ENCODE data around the gene TMEM161A. TPM values are rescaled to one million over a fixed set of nuclear protein-coding genes. Genes with fewer than 3 reads are reported as not detected.

Gene TMEM161A
- total and polyA plus RNA-seq, 7 donors, result 3.0 to 28.0 (median 15.6) TPM

- no peak for TF ChIP-seq EP300 (IDR thresholded peaks at IDR 0.05)
- TF ChIP-seq POLR2A (IDR thresholded peaks at IDR 0.05), result no peak
- no peak for TF ChIP-seq POLR2AphosphoS5 (IDR thresholded peaks at IDR 0.05)
- TF ChIP-seq CTCF (IDR thresholded peaks at IDR 0.05), result no peak
- peaks cover 0 to 28% (median 3%) of the 10 kb centered on the region in 4 donors for H3K36me3 ChIP-seq
- 95 to 97% methylated on average over 5 of the region's 5 CpGs for WGBS, 2 donors
- intact Hi-C loops (cut with DNase I), result loop anchor here (5.0 to 10.0 kb wide), 2 partner anchors 80 to 197 kb away; no protein-coding TSS in a partner anchor
- no peak overlapping the region for H3K27ac ChIP-seq
- H3K4me3 ChIP-seq, result no peak overlapping the region
- H3K9me3 ChIP-seq, result no peaks in the 10 kb centered on the region
- DNase-seq, result no peak
- H3K27me3 ChIP-seq, result no peaks in the 10 kb centered on the region
- H3K4me1 ChIP-seq, result peaks cover 0 to 9% (median 8%) of the 10 kb centered on the region in 4 donors
Observed at GRCh38 chr19:19147344-19147743, 9.1 kb upstream of the TMEM161A start.

- intact Hi-C loops (cut with DNase I), result loop anchor here (5.0 to 10.0 kb wide), 2 partner anchors 80 to 198 kb away; no protein-coding TSS in a partner anchor
- no peak for DNase-seq
Observed at GRCh38 chr19:19146865-19147264, 8.6 kb upstream of the TMEM161A start.

GRCh38 chr19:19145684-19146608, 7.7 kb upstream of the TMEM161A start:
- Histone ChIP-seq H3K27ac (no peak overlapping the region), H3K36me3 (peaks cover 0 to 28% (median 3%) of the 10 kb centered on the region in 4 donors), H3K9me3 (no peaks in the 10 kb centered on the region), H3K27me3 (no peaks in the 10 kb centered on the region), H3K4me3 (peak overlapping the region in 3 of 4 donors; percentile 11 to 36 (median 28)), H3K4me1 (peaks cover 0 to 9% (median 8%) of the 10 kb centered on the region in 4 donors)
- WGBS, 2 donors, result 44 to 45% methylated on average over 47 of the region's 47 CpGs
- no peak for TF ChIP-seq POLR2AphosphoS5 (IDR thresholded peaks at IDR 0.05)
- peak; percentile 87 to 99 (median 96) for TF ChIP-seq CTCF (IDR thresholded peaks at IDR 0.05)
- intact Hi-C loops (cut with DNase I), result loop anchor here (5.0 to 10.0 kb wide), 2 partner anchors 81 to 199 kb away; no protein-coding TSS in a partner anchor
- DNase-seq, result peak; percentile 87

More at GRCh38 chr19:19146865-19147264, 8.6 kb upstream of the TMEM161A start:
- peaks cover 0 to 9% (median 8%) of the 10 kb centered on the region in 4 donors for H3K4me1 ChIP-seq
- H3K36me3 ChIP-seq, result peaks cover 0 to 28% (median 3%) of the 10 kb centered on the region in 4 donors
- TF ChIP-seq EP300 (IDR thresholded peaks at IDR 0.05) (no peak), CTCF (IDR thresholded peaks at IDR 0.05) (no peak), POLR2AphosphoS5 (IDR thresholded peaks at IDR 0.05) (no peak), POLR2A (IDR thresholded peaks at IDR 0.05) (no peak)
- H3K27me3 ChIP-seq, result no peaks in the 10 kb centered on the region
- 94 to 96% methylated on average over 7 of the region's 7 CpGs for WGBS, 2 donors
- H3K27ac ChIP-seq, result no peak overlapping the region
- no peak overlapping the region for H3K4me3 ChIP-seq
- H3K9me3 ChIP-seq, result no peaks in the 10 kb centered on the region

GRCh38 chr19:19145281-19145680, 7.0 kb upstream of the TMEM161A start:
- no peaks in the 10 kb centered on the region for H3K9me3 ChIP-seq
- H3K4me3 ChIP-seq, result no peak overlapping the region
- H3K27ac ChIP-seq, result no peak overlapping the region
- TF ChIP-seq POLR2AphosphoS5 (IDR thresholded peaks at IDR 0.05) (no peak), EP300 (IDR thresholded peaks at IDR 0.05) (no peak), CTCF (IDR thresholded peaks at IDR 0.05) (no peak), POLR2A (IDR thresholded peaks at IDR 0.05) (no peak)
- H3K27me3 ChIP-seq, result no peaks in the 10 kb centered on the region
- H3K36me3 ChIP-seq, result peaks cover 0 to 28% (median 3%) of the 10 kb centered on the region in 4 donors
- H3K4me1 ChIP-seq, result peaks cover 0 to 9% (median 8%) of the 10 kb centered on the region in 4 donors
- 92 to 93% methylated on average over 17 of the region's 17 CpGs for WGBS, 2 donors
- DNase-seq, result no peak
- intact Hi-C loops (cut with DNase I), result loop anchor here (5.0 to 10.0 kb wide), 2 partner anchors 82 to 200 kb away; no protein-coding TSS in a partner anchor

Measured in sigmoid colon (tissue), 7 donors.